Daoy (cell line): ENCODE data around the gene TBC1D24. TPM values are rescaled to one million over a fixed set of nuclear protein-coding genes. Genes with fewer than 3 reads are reported as not detected.
"Not testable (repeated sequence)": the region's sequence is repeated elsewhere in the genome, so short reads cannot be mapped to it uniquely, and the experiment has no call there.

Experiments used
- DNase-seq: peaks from one replicate; pipeline ENCODE4 v3.0.0-alpha.2; 2015; ENCODE audit warnings: low read depth
- total RNA-seq: library from RNA; depleted of rRNA; stranded (reverse); fragments of >200 nt; shearing (Covaris generic); gene quantifications from 2 replicates; pipeline ENCODE4 v1.2.3, GENCODE V29; 2014; rRNA removed

TBC1D24 gene
- total RNA-seq, result 5.6 and 6.8 TPM in 2 replicates

- DNase-seq, result peak; percentile 90
These were observed at the start of gene TBC1D24 for GRCh38 chr16:2474877-2475412. Gene TBC1D24 (plus strand): TSS chr16:2475127. CDS start chr16:2496149, 21,022 bp downstream.

GRCh38 chr16:2425825-2426430, 49.0 kb upstream of the TBC1D24 start:
- DNase-seq, result no peak

- DNase-seq, result no peak
These were observed 48.0 kb upstream of the TBC1D24 start for GRCh38 chr16:2426941-2427361.

- no peak for DNase-seq
These were observed 47.4 kb upstream of the TBC1D24 start for GRCh38 chr16:2427526-2427925.

- DNase-seq, result peak; percentile 26
These were observed 46.7 kb upstream of the TBC1D24 start for GRCh38 chr16:2428051-2428783.

GRCh38 chr16:2428784-2429033, 46.2 kb upstream of the TBC1D24 start:
- no peak for DNase-seq

- peak; percentile 96 for DNase-seq
These were observed 45.7 kb upstream of the TBC1D24 start, which contains the start of gene CCNF for GRCh38 chr16:2429034-2429770. Gene CCNF (plus strand): TSS chr16:2429447. CDS start chr16:2429482, 35 bp downstream.

- DNase-seq, result no peak
These were observed 44.9 kb upstream of the TBC1D24 start for GRCh38 chr16:2429771-2430663.

GRCh38 chr16:2432286-2432685, 42.6 kb upstream of the TBC1D24 start:
- DNase-seq, result no peak

- no peak for DNase-seq
These were observed 42.0 kb upstream of the TBC1D24 start for GRCh38 chr16:2432801-2433505.

GRCh38 chr16:2435236-2435635, 39.7 kb upstream of the TBC1D24 start:
- not testable (repeated sequence) for DNase-seq

GRCh38 chr16:2436110-2436509, 38.8 kb upstream of the TBC1D24 start:
- DNase-seq, result no peak

GRCh38 chr16:2437032-2437790, 37.7 kb upstream of the TBC1D24 start:
- no peak for DNase-seq

GRCh38 chr16:2438121-2438520, 36.8 kb upstream of the TBC1D24 start:
- DNase-seq, result no peak

- DNase-seq, result no peak
These were observed 35.3 kb upstream of the TBC1D24 start for GRCh38 chr16:2439598-2439997.

GRCh38 chr16:2441143-2441804, 33.7 kb upstream of the TBC1D24 start:
- not testable (repeated sequence) for DNase-seq

- no peak for DNase-seq
These were observed 31.4 kb upstream of the TBC1D24 start for GRCh38 chr16:2443555-2443954.

GRCh38 chr16:2447920-2448583, 26.9 kb upstream of the TBC1D24 start:
- DNase-seq, result no peak

- DNase-seq, result no peak
These were observed 25.8 kb upstream of the TBC1D24 start for GRCh38 chr16:2449118-2449517.
